CD8-positive, alpha-beta memory T cell (primary cell): ENCODE data around the gene CCDC85C. TPM values are rescaled to one million over a fixed set of nuclear protein-coding genes. Genes with fewer than 3 reads are reported as not detected.

Experiments
- CTCF ChIA-PET: fragments of 350-600 bp; sonication (Branson Sonifier 250); formaldehyde crosslinking; loops from one replicate; lab custom pipeline; 2021; ENCODE audit warnings: antibody characterized with exemption; lab: Charles Lee
- POLR2A ChIA-PET: fragments of 350-600 bp; sonication (Branson Sonifier 250); formaldehyde crosslinking; loops from one replicate; lab custom pipeline; 2021; ENCODE audit warnings: antibody characterized with exemption; lab: Charles Lee
- DNase-seq, 5 donors: peaks; one replicate each; pipeline versions ENCODE4 v3.0.0 to v3.0.0-alpha.2; 2020 to 2022; ENCODE audit warnings: mixed read lengths in 1 of 5
- H3K27ac ChIP-seq: one replicate; pipeline ENCODE4 v1.7.0; 2013; ENCODE audit warnings: low read depth, mild to moderate bottlenecking, low read length, moderate library complexity
- H3K27me3 ChIP-seq: 2 replicates; pipeline ENCODE4 v1.7.0; 2013; ENCODE audit warnings: low read length, mild to moderate bottlenecking; ENCODE audit not compliant: insufficient read depth, poor library complexity, severe bottlenecking
- H3K36me3 ChIP-seq: 2 replicates; pipeline ENCODE4 v1.7.0; 2013; ENCODE audit warnings: mild to moderate bottlenecking, low read length, moderate library complexity; ENCODE audit not compliant: insufficient read depth
- H3K4me1 ChIP-seq: 2 replicates; pipeline ENCODE4 v1.7.0; 2013; ENCODE audit warnings: mild to moderate bottlenecking, low read length, moderate library complexity; ENCODE audit not compliant: insufficient read depth
- H3K4me3 ChIP-seq: 2 replicates; pipeline ENCODE4 v1.7.0; 2013; ENCODE audit warnings: mild to moderate bottlenecking, low read length
- H3K9me3 ChIP-seq: 2 replicates; pipeline ENCODE4 v1.7.0; 2013; ENCODE audit warnings: mild to moderate bottlenecking, low read length
- H3K27ac Mint-ChIP-seq, 8 donors: one replicate each; pipeline ENCODE4 v1.8.0; 2020 to 2021; ENCODE audit warnings: mixed read lengths in 8 of 8, mild to moderate bottlenecking in 6 of 8, inconsistent platforms in 3 of 8, moderate library complexity in 3 of 8
- H3K27me3 Mint-ChIP-seq, 2 donors: one replicate each; pipeline ENCODE4 v1.8.0; 2020 to 2021; ENCODE audit warnings: mixed read lengths in 2 of 2, mild to moderate bottlenecking in 1 of 2, moderate library complexity in 1 of 2
- H3K36me3 Mint-ChIP-seq, 3 donors: one replicate each; pipeline ENCODE4 v1.8.0; 2020 to 2021; ENCODE audit warnings: mixed read lengths in 3 of 3, inconsistent platforms in 1 of 3, mild to moderate bottlenecking in 1 of 3
- H3K4me1 Mint-ChIP-seq, 3 donors: one replicate each; pipeline ENCODE4 v1.8.0; 2020 to 2021; ENCODE audit warnings: mixed read lengths in 3 of 3, inconsistent platforms in 1 of 3, mild to moderate bottlenecking in 1 of 3
- H3K4me3 Mint-ChIP-seq, 7 donors: one replicate each; pipeline ENCODE4 v1.8.0; 2020 to 2021; ENCODE audit warnings: mixed read lengths in 7 of 7, mild to moderate bottlenecking in 6 of 7, moderate library complexity in 4 of 7, inconsistent platforms in 2 of 7
- H3K9me3 Mint-ChIP-seq, 5 donors: one replicate each; pipeline ENCODE4 v1.8.0; 2020 to 2022; ENCODE audit warnings: mixed read lengths in 5 of 5, mild to moderate bottlenecking in 3 of 5, moderate library complexity in 2 of 5, inconsistent platforms in 1 of 5
- polyA plus RNA-seq: library from polyadenylated mRNA; unstranded; fragments of 300-500 nt; fragmentation: Illumina TruSeq; gene quantifications from one replicate; pipeline ENCODE4 v1.2.3, GENCODE V29; 2021
- total RNA-seq, 2 experiments: library from RNA; stranded (reverse); gene quantifications; one replicate each; pipeline ENCODE4 v1.2.3, GENCODE V29; 2021

Gene CCDC85C
- total and polyA plus RNA-seq, 3 experiments from 2014 or later, result 1.2 to 5.3 (median 4.2) TPM

DNA sequence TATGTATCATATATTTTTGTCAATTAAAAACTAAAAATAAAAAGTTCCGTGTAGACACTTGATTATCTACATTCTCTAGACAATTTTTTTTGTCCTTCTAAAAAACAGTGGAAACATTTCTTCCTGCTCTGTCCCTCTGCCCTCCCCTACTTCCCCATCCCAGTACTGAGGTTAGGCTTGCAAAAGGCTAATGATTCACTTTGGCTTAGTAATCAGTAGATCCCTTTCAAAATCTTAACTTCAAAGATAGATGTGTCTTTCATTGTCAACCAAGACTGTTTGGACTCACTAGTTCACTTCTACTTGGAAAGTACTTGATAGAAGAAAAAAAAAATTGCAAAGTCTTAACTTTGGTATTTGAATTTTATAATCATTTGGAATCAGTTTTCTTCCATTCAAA lies 127.1 kb downstream of the CCDC85C start:
- H3K27ac Mint-ChIP-seq, result peak overlapping the region in 1 of 8 donors; percentile 78
- Histone ChIP-seq H3K27me3 (no peaks in the 10 kb centered on the region), H3K36me3 (no peaks in the 10 kb centered on the region), H3K9me3 (no peaks in the 10 kb centered on the region), H3K4me1 (peaks cover 15% of the 10 kb centered on the region), H3K4me3 (no peak overlapping the region), H3K27ac (no peak overlapping the region)
- H3K9me3 Mint-ChIP-seq, result no peaks in the 10 kb centered on the region
- no peak overlapping the region for H3K4me3 Mint-ChIP-seq
- ChIA-PET POLR2A (no interaction called here), CTCF (interaction anchor here (1.0 kb wide), 1 partner anchor 9 kb away, joined by 4 read pairs; no protein-coding TSS in a partner anchor)
- H3K27me3 Mint-ChIP-seq, result peaks cover 0 to 4% of the 10 kb centered on the region in 2 donors
- peaks cover 32 to 65% (median 51%) of the 10 kb centered on the region in 3 donors for H3K4me1 Mint-ChIP-seq
- no peak for DNase-seq
- peaks cover 0 to 11% (median 2%) of the 10 kb centered on the region in 3 donors for H3K36me3 Mint-ChIP-seq

DNA sequence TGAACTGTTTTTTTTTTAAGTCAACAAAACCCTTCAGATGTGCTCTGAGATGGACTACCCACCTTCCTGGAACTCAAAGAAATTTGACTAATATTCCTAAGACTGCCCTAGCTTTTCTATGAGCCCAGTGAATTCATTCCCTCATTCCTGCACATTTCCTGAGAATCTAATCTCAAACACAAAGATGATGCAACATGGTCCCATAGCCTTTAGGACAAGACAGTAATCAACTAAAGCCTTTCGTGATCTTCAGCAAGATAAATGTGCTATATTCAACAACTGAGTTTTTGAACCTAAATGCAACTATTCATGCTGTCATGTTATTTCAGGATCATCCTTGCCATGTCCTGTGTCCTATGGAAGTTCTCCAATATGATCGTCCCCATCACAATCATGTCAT lies 128.3 kb downstream of the CCDC85C start:
- Histone ChIP-seq H3K27ac (no peak overlapping the region), H3K4me1 (peaks cover 15% of the 10 kb centered on the region), H3K36me3 (no peaks in the 10 kb centered on the region), H3K9me3 (no peaks in the 10 kb centered on the region), H3K27me3 (no peaks in the 10 kb centered on the region), H3K4me3 (no peak overlapping the region)
- no peak for DNase-seq
- peaks cover 34 to 66% (median 54%) of the 10 kb centered on the region in 3 donors for H3K4me1 Mint-ChIP-seq
- no peaks in the 10 kb centered on the region for H3K27me3 Mint-ChIP-seq
- ChIA-PET CTCF (interaction anchor here (1.0 kb wide), 1 partner anchor 8 kb away, joined by 4 read pairs; no protein-coding TSS in a partner anchor), POLR2A (no interaction called here)
- H3K36me3 Mint-ChIP-seq, result peaks cover 0 to 2% (median 2%) of the 10 kb centered on the region in 3 donors
- H3K4me3 Mint-ChIP-seq, result no peak overlapping the region
- H3K27ac Mint-ChIP-seq, result peak overlapping the region in 1 of 8 donors; percentile 7
- H3K9me3 Mint-ChIP-seq, result no peaks in the 10 kb centered on the region

DNA sequence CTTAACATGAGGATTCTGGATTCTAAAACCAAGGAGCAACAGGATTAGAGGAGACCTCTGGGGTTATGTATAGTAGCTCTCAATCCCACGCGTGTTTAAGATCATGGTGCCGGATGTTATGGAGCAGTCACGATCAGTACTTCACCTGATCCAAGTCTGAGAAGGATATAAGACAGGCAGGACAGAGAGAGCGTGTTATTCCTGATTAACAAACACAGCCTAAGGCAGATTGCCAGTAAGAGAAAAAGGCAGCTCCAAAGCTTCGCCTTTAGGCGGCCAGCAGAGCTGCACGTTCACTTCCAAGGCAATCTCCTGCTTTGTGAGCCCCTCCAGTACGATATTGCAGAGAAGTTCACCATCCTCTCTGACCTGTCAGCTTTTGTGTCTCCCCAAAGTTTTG lies 128.8 kb downstream of the CCDC85C start:
- no peaks in the 10 kb centered on the region for H3K36me3 ChIP-seq
- H3K9me3 Mint-ChIP-seq, result no peaks in the 10 kb centered on the region
- no peaks in the 10 kb centered on the region for H3K27me3 Mint-ChIP-seq
- no peak for DNase-seq
- peaks cover 39 to 70% (median 59%) of the 10 kb centered on the region in 3 donors for H3K4me1 Mint-ChIP-seq
- H3K36me3 Mint-ChIP-seq, result peaks cover 0 to 2% (median 2%) of the 10 kb centered on the region in 3 donors
- peak overlapping the region in 1 of 8 donors; percentile 7 for H3K27ac Mint-ChIP-seq
- POLR2A ChIA-PET, result no interaction called here
- no peaks in the 10 kb centered on the region for H3K9me3 ChIP-seq
- no peak overlapping the region for H3K27ac ChIP-seq
- CTCF ChIA-PET, result no interaction called here
- no peaks in the 10 kb centered on the region for H3K27me3 ChIP-seq
- no peak overlapping the region for H3K4me3 ChIP-seq
- peaks cover 15% of the 10 kb centered on the region for H3K4me1 ChIP-seq
- H3K4me3 Mint-ChIP-seq, result peak overlapping the region in 1 of 7 donors; percentile 58

DNA sequence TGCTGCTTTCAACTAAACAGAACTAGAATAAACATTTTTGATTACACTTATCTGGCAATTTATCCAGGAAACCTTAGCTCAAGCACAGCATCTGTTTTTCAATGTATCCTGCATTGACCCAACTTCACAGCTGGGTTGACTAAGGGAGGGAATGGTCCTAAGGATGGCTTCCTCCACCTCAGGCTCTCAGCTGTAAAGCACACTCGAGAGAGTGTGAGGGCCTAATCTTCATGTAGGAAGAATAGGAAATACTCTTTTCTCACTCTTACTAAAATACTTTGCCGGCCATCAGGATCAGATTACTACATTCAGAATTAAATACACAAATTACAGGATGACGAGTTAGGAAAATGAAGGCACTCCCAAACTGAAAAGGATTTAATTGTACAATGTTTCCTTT lies 130.5 kb downstream of the CCDC85C start:
- Mint-ChIP-seq H3K4me3 (no peak overlapping the region), H3K4me1 (peaks cover 46 to 72% (median 61%) of the 10 kb centered on the region in 3 donors), H3K27me3 (no peaks in the 10 kb centered on the region), H3K36me3 (peaks cover 0 to 2% (median 0%) of the 10 kb centered on the region in 3 donors), H3K9me3 (no peaks in the 10 kb centered on the region), H3K27ac (no peak overlapping the region)
- ChIA-PET POLR2A (no interaction called here), CTCF (no interaction called here)
- H3K9me3 ChIP-seq, result no peaks in the 10 kb centered on the region
- DNase-seq, result no peak
- H3K4me3 ChIP-seq, result no peak overlapping the region
- peaks cover 5% of the 10 kb centered on the region for H3K4me1 ChIP-seq
- no peaks in the 10 kb centered on the region for H3K27me3 ChIP-seq
- H3K36me3 ChIP-seq, result no peaks in the 10 kb centered on the region
- H3K27ac ChIP-seq, result no peak overlapping the region

DNA sequence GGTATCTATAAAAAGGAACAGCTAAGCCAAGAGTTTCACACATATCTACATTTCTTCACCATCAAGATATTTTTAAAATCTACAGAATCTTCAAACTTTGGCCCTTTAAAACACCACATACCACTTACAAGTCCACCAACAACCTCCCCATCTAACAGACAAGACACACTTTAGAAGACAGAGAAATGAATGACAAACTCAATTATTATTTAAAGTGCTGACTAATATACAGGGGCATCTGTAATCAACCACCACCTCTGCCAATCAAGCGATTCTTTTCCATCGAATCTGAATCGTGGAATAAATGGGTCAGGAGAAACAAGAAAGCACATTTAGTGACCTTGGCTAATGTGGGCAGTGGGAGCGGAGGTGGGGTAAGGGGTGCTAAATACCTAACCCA lies 131.1 kb downstream of the CCDC85C start:
- H3K4me1 Mint-ChIP-seq, result peaks cover 46 to 72% (median 61%) of the 10 kb centered on the region in 3 donors
- POLR2A ChIA-PET, result no interaction called here
- no peak overlapping the region for H3K27ac Mint-ChIP-seq

DNA sequence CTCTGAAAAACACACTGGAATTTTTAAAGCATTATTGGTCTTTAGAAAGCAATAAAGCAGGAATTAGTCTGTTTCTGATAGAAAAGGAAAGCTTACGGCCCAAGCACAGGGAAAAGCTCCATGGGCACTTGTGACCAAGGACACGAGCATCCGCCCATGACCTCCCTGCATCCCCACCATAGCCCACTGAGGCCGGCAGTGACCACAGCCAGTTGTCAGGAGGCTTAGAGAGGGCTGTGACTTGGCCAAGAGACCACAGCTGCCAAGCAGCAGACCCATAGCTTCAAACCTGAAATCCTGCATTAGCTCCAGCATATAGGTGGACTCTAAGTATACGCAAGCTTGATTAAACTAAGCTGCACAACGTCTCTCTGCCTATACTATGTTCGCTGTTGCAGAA lies 132.3 kb downstream of the CCDC85C start:
- H3K36me3 ChIP-seq, result no peaks in the 10 kb centered on the region
- Mint-ChIP-seq H3K9me3 (no peaks in the 10 kb centered on the region), H3K4me1 (peaks cover 49 to 78% (median 59%) of the 10 kb centered on the region in 3 donors), H3K36me3 (peaks cover 0 to 8% (median 2%) of the 10 kb centered on the region in 3 donors), H3K27me3 (no peaks in the 10 kb centered on the region), H3K4me3 (no peak overlapping the region), H3K27ac (peak overlapping the region in 1 of 8 donors; percentile 29)
- ChIA-PET CTCF (interaction anchor here (0.9 kb wide), 1 partner anchor 20 kb away, joined by 3 read pairs; no protein-coding TSS in a partner anchor), POLR2A (no interaction called here)
- H3K4me1 ChIP-seq, result peaks cover 4% of the 10 kb centered on the region
- H3K9me3 ChIP-seq, result no peaks in the 10 kb centered on the region
- DNase-seq, result no peak
- no peak overlapping the region for H3K4me3 ChIP-seq
- no peak overlapping the region for H3K27ac ChIP-seq
- H3K27me3 ChIP-seq, result no peaks in the 10 kb centered on the region

More for the DNA sequence above, 131.1 kb downstream of the CCDC85C start:
- no peaks in the 10 kb centered on the region for H3K36me3 ChIP-seq
- no peaks in the 10 kb centered on the region for H3K9me3 ChIP-seq
- Mint-ChIP-seq H3K9me3 (no peaks in the 10 kb centered on the region), H3K36me3 (peaks cover 0 to 2% (median 1%) of the 10 kb centered on the region in 3 donors), H3K27me3 (no peaks in the 10 kb centered on the region), H3K4me3 (no peak overlapping the region)
- H3K27ac ChIP-seq, result no peak overlapping the region
- no peak for DNase-seq
- H3K4me1 ChIP-seq, result peaks cover 4% of the 10 kb centered on the region
- H3K4me3 ChIP-seq, result no peak overlapping the region
- H3K27me3 ChIP-seq, result no peaks in the 10 kb centered on the region
- CTCF ChIA-PET, result no interaction called here

DNA sequence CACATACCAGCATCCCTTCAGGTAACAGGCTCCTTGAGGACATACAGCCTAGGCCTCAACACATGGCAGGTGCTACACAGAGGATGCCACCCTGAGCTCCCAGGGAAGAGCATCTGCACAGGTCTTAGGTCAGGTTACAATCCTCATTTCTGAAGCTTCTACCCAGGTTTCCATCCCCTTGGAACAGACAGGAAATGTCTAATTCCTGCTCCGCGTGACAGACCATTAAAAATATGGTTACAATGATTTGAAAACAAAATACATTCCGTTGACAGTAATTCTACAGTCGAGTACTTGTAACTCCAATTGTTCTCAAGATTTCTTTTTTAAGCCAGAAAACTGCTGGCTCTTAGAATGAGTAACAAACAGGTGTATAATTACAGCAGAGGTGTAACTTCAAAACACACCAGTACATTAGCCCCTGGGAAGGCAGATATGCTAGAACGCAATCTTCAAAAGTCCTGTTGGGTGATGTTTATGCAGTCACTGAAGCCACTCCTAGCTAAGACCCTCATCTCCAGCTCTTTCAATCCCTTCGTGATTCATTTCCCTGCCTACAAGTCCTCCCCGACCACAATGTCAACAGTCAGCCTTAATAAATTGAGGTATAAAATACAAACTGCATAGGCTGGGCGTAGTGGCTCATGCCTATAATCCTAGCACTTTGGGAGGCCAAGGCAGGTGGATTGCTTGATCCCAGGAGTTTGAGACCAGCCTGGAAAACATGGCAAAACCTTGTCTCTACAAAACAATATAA lies 135.0 kb downstream of the CCDC85C start:
- Histone ChIP-seq H3K9me3 (no peaks in the 10 kb centered on the region), H3K4me1 (peaks cover 4% of the 10 kb centered on the region), H3K4me3 (no peak overlapping the region), H3K27ac (no peak overlapping the region), H3K36me3 (peaks cover 8% of the 10 kb centered on the region), H3K27me3 (no peaks in the 10 kb centered on the region)
- Mint-ChIP-seq H3K27ac (peak overlapping the region in 3 of 8 donors; percentile 17 to 69 (median 59)), H3K36me3 (peaks cover 0 to 33% (median 4%) of the 10 kb centered on the region in 3 donors), H3K9me3 (no peaks in the 10 kb centered on the region), H3K27me3 (no peaks in the 10 kb centered on the region), H3K4me3 (peak overlapping the region in 2 of 7 donors; percentile 16 to 28), H3K4me1 (peaks cover 49 to 68% (median 57%) of the 10 kb centered on the region in 3 donors)
- ChIA-PET POLR2A (no interaction called here), CTCF (no interaction called here)
- DNase-seq, result no peak

DNA sequence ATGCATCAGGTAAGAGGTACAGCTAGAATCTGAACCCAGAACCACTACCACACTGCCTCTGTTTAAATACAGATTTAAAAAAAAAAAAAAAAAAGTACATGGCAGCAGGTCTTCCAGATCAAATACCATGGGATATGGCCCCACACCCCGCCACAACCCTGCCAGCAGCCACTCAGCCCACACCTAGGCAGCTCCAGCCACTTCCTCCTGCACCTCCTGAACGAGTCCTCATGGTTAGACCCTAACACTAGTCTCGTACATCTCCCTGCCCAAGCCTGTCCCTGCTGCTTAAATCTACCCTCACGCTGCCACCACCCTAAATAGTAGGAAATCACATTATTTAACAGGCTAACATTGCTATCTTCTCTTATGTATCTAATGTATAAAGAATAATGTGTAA lies 135.9 kb downstream of the CCDC85C start:
- H3K4me1 ChIP-seq, result peaks cover 4% of the 10 kb centered on the region
- no peak overlapping the region for H3K4me3 ChIP-seq
- H3K27me3 ChIP-seq, result no peaks in the 10 kb centered on the region
- peaks cover 0 to 42% (median 6%) of the 10 kb centered on the region in 3 donors for H3K36me3 Mint-ChIP-seq
- no peaks in the 10 kb centered on the region for H3K9me3 Mint-ChIP-seq
- H3K9me3 ChIP-seq, result no peaks in the 10 kb centered on the region
- peak overlapping the region in 2 of 7 donors; percentile 23 to 28 for H3K4me3 Mint-ChIP-seq
- no peak for DNase-seq
- peaks cover 18% of the 10 kb centered on the region for H3K36me3 ChIP-seq
- POLR2A ChIA-PET, result interaction anchor here (0.6 kb wide), 1 partner anchor 85 kb away, joined by 3 read pairs; no protein-coding TSS in a partner anchor
- H3K27me3 Mint-ChIP-seq, result no peaks in the 10 kb centered on the region
- no peak overlapping the region for H3K27ac ChIP-seq
- CTCF ChIA-PET, result interaction anchor here (1.2 kb wide), 1 partner anchor 8 kb away, joined by 4 read pairs; no protein-coding TSS in a partner anchor
- H3K27ac Mint-ChIP-seq, result peak overlapping the region in 7 of 8 donors; percentile 21 to 88 (median 43)
- H3K4me1 Mint-ChIP-seq, result peaks cover 49 to 62% (median 51%) of the 10 kb centered on the region in 3 donors
